Dermis microvascular lymphatic vessel endothelial cell (primary cell): ENCODE data around the gene PLA2G1B. TPM values are rescaled to one million over a fixed set of nuclear protein-coding genes. Genes with fewer than 3 reads are reported as not detected.

Source experiments
- total RNA-seq: library from RNA; depleted of rRNA; stranded (reverse); fragments of >200 nt; gene quantifications from 2 replicates; pipeline ENCODE4 v1.2.1, GENCODE V29; 2014

Gene PLA2G1B
- total RNA-seq, 1 donor from 2014 or later, result not detected

Other genes with a start within 250 kb of the PLA2G1B start
- 38.8 and 42.0 TPM in 2 replicates for gene RAB35, start 211.0 kb downstream of the PLA2G1B start, total RNA-seq
- gene GCN1, start 133.1 kb downstream of the PLA2G1B start, total RNA-seq, result 68.0 and 83.6 TPM in 2 replicates
- gene RPLP0, start 126.7 kb downstream of the PLA2G1B start, total RNA-seq, result 2,789 and 3,613 TPM in 2 replicates
- gene PXN, start 62.0 kb downstream of the PLA2G1B start, total RNA-seq, result 49.3 and 73.2 TPM in 2 replicates
- under 0.01 TPM in 2 replicates for gene RNU4-2, start 35.9 kb downstream of the PLA2G1B start, total RNA-seq
- under 0.01 TPM in 2 replicates for gene RNU4-1, start 34.5 kb downstream of the PLA2G1B start, total RNA-seq
- 1.5 and 1.8 TPM in 2 replicates for gene SIRT4, start 25.5 kb downstream of the PLA2G1B start, total RNA-seq
- gene MSI1, start 41.4 kb upstream of the PLA2G1B start, total RNA-seq, result not detected in 2 replicates
- gene COX6A1, start 110.3 kb upstream of the PLA2G1B start, total RNA-seq, result 417 and 434 TPM in 2 replicates
- 25.7 and 30.3 TPM in 2 replicates for gene TRIAP1, start 118.6 kb upstream of the PLA2G1B start, total RNA-seq
- gene GATC, start 118.7 kb upstream of the PLA2G1B start, total RNA-seq, result 16.9 and 19.3 TPM in 2 replicates
- gene SRSF9, start 142.0 kb upstream of the PLA2G1B start, total RNA-seq, result 259 and 284 TPM in 2 replicates
- gene DYNLL1, start 168.3 kb upstream of the PLA2G1B start, total RNA-seq, result 241 and 279 TPM in 2 replicates
- 16.6 and 25.7 TPM in 2 replicates for gene COQ5, start 201.4 kb upstream of the PLA2G1B start, total RNA-seq
- 78.6 and 131 TPM in 2 replicates for gene RNF10, start 206.6 kb upstream of the PLA2G1B start, total RNA-seq